Thyroid gland (tissue), 4 donors: Measurements from ENCODE around the gene LRIT1.

Experiments used
- CTCF ChIP-seq, 6 experiments: fragments of 200-600 bp in 3 of 6; fragments of 450-650 bp in 3 of 6; sonication (generic) in 3 of 6; IDR thresholded peaks; one replicate each; pipeline ENCODE4 v1.5.1; 2016 to 2019; ENCODE audit warnings: antibody characterized with exemption in 6 of 6, mild to moderate bottlenecking in 2 of 6, inconsistent platforms in 1 of 6, moderate library complexity in 1 of 6
- POLR2A ChIP-seq, 2 donors: fragments of 450-650 bp; IDR thresholded peaks; one replicate each; pipeline ENCODE4 v1.6.1; 2017; ENCODE audit warnings: antibody characterized with exemption in 2 of 2, mild to moderate bottlenecking in 2 of 2, moderate library complexity in 1 of 2

GRCh38 chr10:84269162-84269561 lies 27.8 kb upstream of the LRIT1 start:
- TF ChIP-seq POLR2A (IDR thresholded peaks at IDR 0.05) (no peak), CTCF (IDR thresholded peaks at IDR 0.05) (no peak)
